GM12892 (cell line): ENCODE data around the gene TFDP1.

ENCODE experiments used
- POLR2A ChIP-seq: IDR thresholded peaks from 2 replicates; pipeline ENCODE4 v1.6.1; 2011; ENCODE audit warnings: low read depth, low read length, control low read depth
- POLR2AphosphoS5 ChIP-seq: IDR thresholded peaks from 2 replicates; pipeline ENCODE4 v1.6.1; 2011; ENCODE audit warnings: low read depth, low read length, control low read depth

- no peak for TF ChIP-seq POLR2A
- no peak for TF ChIP-seq POLR2AphosphoS5
Observed at GRCh38 chr13:113657851-113658741, 73.5 kb downstream of the TFDP1 start, which contains the start of gene ATP4B.
